Esophagus muscularis mucosa (tissue), 4 donors: Measurements from ENCODE around the gene ANKFY1.

ENCODE experiments used
- EP300 ChIP-seq: sonication (generic); formaldehyde crosslinking; IDR thresholded peaks from one replicate; pipeline ENCODE4 v1.6.1; 2017; ENCODE audit warnings: antibody characterized with exemption
- POLR2A ChIP-seq: fragments of 450-650 bp; IDR thresholded peaks from one replicate; pipeline ENCODE4 v1.6.1; 2017; ENCODE audit warnings: antibody characterized with exemption, moderate library complexity, mild to moderate bottlenecking, low read depth
- TF ChIP-seq, protein P1 (sequence below), 3 experiments: fragments of 200-600 bp in 2 of 3; fragments of 450-650 bp in 1 of 3; sonication (generic) in 2 of 3; IDR thresholded peaks; one replicate each; pipeline ENCODE4 v1.5.1; 2017 to 2019; ENCODE audit warnings: antibody characterized with exemption in 3 of 3, mild to moderate bottlenecking in 2 of 3, moderate library complexity in 1 of 3

DNA sequence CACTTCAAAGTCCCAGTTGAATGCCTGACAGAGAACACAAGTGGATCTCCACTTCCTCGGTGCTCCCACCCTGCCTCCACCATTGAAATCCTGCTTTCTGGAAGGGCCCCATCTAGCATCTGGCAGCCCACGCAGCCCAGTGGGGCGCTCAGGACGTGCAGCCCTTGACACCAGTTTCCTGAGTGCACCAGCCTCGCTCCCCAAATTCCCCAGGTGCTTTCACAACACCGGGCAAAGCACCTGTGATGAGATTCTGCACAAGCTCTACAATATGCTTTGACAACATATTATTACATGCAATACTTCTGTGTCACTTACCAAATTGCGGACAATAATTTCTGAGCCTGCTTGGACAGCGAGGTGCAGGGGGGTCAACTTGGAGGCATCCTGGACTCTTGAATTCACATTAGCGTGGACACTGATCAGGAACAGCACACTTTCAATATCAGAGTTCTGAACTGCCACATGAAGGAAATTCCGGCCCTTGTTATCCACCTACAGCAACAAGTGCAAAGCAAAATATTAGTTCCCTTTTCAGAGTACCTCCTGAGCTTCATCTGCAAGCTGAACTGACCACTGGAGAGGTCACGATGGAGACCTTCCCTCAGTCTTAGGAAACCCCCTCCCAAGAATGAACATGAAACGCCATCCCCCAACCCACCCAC lies 86.8 kb downstream of the ANKFY1 start:
- TF ChIP-seq, protein P1, sequence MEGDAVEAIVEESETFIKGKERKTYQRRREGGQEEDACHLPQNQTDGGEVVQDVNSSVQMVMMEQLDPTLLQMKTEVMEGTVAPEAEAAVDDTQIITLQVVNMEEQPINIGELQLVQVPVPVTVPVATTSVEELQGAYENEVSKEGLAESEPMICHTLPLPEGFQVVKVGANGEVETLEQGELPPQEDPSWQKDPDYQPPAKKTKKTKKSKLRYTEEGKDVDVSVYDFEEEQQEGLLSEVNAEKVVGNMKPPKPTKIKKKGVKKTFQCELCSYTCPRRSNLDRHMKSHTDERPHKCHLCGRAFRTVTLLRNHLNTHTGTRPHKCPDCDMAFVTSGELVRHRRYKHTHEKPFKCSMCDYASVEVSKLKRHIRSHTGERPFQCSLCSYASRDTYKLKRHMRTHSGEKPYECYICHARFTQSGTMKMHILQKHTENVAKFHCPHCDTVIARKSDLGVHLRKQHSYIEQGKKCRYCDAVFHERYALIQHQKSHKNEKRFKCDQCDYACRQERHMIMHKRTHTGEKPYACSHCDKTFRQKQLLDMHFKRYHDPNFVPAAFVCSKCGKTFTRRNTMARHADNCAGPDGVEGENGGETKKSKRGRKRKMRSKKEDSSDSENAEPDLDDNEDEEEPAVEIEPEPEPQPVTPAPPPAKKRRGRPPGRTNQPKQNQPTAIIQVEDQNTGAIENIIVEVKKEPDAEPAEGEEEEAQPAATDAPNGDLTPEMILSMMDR (IDR thresholded peaks at IDR 0.05) = no peak
- TF ChIP-seq POLR2A = no peak
- no peak for TF ChIP-seq EP300
